ENCODE results near the gene ZNF618.
"Not testable (repeated sequence)": the region's sequence is repeated elsewhere in the genome, so short reads cannot be mapped to it uniquely, and the experiment has no call there.

ZNF618 gene

DNA sequence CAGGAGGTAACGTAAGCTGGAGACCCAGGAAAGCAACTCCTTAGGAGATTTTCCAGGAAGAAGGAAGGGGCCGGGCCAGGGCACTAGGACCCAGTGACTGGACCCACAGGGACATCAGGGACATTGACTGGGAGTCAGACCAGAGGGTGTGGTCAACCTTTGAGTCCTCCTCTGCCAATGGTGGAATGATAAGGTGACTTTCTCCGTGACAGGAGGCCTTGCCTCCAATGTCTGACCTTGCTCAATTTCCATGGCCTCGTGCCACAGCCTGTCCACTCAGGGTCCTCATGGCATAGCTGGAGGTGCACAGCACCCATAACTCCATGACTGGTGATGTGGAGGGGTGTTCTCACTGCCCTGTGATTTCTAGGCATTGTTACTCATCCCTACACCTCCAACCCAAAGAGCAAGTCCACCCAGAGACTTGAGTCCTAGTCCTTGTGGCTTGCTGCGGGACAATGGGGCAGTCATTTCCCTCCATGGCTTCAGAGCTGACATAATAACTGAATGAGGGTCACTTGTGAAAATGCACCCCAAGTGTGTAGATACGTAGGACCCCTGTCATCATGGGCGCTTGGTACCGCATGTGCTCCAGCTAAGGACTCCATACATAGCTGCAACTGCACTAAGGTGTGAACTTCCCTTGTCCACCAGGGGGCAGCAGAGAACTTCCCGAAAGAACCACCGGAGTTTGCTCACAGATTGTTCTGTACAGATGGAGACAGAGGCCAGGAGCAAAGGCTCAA lies 206.1 kb downstream of the ZNF618 start:
- DNase-seq (ENCODE audit: low read depth), result peak; percentile 68

DNA sequence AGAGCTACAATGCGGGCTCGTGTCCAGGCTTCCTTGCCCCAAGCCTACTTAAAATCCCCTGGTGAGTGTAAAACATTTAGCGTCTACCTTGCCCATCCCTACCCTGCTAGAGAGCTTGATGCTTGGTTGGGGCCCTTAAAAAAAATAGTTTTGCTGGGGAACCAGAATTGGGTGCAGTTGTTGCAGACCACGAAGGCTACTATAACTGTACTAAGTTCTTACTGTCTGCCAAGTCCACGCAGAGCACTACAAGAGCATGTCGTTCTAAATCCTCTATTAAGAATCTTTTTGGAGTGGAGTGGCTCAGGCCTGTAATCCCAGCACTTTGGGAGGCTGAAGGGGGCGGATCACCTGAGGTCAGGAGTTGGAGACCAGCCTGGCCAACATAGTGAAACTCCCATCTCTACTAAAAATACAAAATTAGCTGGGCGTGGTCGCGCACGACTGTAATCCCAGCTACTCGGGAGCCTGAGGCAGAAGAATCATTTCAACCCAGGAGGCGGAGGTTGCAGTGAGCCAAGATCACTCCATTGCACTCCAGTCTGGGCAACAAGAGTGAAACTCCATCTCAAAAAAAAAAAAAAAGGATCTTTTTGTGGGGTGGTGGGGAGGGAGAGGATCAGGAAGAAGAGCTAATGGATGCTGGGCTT lies 206.8 kb downstream of the ZNF618 start:
- not testable (repeated sequence) for DNase-seq (ENCODE audit: low read depth)

DNA sequence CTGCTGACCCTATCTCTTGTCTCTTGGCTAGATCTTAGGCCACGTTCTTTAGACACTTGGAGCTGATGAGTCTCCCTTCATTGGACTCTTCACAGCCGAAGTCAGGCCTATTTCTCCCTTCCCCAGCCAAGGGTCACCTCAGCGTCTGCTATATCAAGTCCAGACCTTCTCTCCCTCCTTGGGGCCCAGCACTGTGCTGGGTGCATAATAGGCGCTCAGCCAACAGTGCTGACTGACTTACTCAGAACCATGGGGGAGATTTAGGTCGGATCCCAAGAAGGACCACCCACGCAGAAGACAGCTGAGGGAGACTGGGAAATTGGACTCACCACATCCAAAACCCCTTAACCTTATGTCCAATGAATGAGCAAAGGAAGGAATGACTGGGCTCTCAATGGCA lies 207.6 kb downstream of the ZNF618 start:
- no peak for DNase-seq (ENCODE audit: low read depth)

DNA sequence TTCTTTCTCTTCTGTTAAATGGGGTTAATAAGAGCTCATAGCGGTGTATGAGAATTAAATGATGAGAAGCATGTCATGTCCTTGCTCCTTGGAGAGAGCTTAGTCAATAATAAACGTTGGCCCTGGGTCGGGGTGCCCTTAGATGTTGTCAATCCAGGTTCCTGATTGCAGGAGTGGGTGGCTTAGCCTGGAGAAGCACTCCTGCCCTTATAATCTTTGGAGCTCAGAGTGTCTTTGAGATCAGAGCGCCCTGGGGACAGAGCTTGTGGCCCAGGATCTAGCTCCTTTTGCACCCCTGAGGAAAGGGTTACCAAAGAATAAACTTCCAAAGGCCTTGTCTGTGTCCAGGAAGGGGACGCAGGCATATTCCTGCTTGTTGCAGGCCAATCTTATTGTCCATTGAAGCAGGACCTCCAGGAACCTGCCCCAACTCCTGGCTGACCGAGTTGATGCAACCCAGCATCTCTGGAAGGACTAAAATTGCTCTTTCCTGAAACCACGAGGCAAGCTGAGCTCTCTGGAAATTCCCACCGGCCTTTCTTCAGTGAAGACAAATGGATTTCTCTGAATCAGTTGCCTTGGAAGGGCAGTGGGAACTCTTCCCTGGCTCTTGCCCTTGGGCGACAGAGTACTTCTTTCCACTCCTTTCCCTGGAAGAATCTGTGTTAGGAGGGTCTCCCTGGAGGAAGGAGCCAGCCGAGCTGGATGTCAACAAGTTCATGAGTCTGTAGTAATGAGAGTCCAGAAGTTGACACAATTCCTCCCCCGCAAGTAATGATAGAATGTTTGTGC lies 208.4 kb downstream of the ZNF618 start:
- DNase-seq (ENCODE audit: low read depth), result no peak

DNA sequence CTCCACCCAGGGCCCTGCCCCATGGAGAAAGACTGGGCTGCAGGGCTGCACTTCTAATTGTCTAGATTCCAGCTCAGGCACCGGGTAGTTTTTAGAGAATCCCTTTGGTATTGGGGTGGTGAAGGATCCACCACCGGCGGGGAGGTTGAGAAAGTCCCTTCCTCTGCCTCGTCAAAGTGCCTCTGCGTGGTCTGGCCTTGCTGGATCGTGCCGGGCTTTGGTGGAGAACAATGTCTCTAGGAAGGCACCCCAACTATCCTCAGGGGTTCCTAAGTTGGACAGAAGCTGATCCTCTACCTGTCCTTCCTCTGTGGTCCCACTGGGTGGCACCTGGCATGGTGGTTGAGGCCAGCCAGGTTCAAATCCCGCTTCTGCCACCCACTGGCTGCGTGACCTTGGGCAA lies 209.3 kb downstream of the ZNF618 start:
- no peak for DNase-seq (ENCODE audit: low read depth)

DNA sequence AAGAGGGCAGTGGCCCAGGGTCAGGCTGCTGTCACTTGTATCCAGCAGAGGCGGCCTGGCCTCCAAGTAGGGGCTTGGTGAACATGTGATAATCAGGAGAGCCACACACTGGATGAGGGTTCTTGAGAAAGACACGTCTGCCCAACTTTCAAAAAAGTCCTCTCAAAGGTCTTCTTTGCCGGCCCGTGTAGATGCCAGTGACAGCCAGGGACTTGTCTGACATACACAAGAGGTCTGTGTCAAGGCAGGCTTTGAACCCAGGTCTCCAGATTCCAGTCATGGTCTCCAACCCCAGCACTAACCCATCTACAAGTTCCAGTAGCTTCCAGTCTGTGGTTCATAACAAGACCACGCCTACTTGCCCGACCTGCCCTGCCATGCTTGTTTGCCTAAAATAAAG lies 209.9 kb downstream of the ZNF618 start:
- no peak for DNase-seq (ENCODE audit: low read depth)

DNA sequence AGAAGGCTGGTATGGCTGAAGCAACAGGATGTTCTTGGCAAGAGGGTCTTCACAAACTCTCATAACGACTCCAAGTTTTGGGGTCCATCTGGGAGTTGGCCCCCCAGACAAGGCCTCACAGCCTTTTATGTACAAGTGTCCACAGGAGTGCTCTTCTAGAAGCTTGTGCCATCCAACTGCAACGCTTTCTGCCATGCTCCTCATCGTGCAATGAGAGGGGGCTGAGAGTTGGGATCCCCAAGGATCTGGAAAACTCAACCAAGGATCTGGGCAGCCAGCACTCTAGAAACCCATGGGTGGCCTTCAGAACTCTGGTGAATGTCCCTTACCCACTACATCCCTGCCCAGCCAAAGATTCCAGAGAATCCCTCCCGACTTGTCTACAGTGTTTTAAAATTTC lies 210.5 kb downstream of the ZNF618 start:
- DNase-seq (ENCODE audit: low read depth), result no peak

DNA sequence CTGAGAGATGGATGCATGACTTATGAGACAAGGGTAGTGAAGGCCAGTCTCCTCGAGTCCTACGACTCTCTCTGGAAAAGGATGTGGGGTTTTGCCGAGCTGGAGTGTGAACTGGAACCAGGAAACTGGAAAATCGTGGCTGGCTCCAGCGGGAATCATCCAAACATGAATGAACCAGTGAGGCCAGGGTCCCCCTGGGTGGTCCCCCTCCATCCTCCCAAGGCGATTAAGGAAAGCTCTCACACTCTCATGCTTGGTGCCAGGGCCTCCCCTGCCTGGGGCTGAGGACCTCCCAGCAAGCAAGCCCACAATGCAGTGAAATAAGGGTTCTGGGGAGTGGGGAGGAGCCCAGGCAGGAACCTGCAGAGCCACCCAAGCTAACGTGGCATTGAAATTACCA lies 211.6 kb downstream of the ZNF618 start:
- DNase-seq (ENCODE audit: low read depth), result no peak

DNA sequence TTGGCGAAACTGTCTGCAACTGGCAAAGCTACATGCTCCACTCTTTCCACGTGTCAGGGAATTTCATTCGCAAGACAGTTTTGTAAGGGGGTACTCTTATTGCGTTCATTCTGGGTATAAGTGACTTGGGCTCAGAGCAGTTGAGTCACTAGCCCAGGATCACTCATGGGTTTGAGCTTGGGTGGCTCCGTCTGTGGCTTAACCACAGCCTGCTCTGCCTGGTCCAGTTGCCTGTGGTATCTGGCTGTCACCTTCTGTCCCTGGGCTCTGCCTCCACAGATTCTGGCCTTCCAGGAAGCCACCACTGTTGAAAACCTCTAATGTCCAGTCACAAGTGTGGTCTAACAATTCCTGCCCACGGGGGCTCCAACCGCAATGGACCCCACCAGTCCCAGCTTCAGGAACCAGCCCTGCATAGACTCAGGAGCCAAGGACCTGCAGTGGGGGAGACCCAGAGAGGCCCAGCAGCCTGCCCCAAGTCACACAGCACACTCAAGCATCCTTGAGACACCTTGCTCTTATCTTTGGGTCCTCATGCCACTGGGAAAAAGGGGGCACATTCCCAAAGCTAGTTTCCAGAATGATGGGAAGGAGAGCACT lies 212.6 kb downstream of the ZNF618 start:
- no peak for DNase-seq (ENCODE audit: low read depth)

DNA sequence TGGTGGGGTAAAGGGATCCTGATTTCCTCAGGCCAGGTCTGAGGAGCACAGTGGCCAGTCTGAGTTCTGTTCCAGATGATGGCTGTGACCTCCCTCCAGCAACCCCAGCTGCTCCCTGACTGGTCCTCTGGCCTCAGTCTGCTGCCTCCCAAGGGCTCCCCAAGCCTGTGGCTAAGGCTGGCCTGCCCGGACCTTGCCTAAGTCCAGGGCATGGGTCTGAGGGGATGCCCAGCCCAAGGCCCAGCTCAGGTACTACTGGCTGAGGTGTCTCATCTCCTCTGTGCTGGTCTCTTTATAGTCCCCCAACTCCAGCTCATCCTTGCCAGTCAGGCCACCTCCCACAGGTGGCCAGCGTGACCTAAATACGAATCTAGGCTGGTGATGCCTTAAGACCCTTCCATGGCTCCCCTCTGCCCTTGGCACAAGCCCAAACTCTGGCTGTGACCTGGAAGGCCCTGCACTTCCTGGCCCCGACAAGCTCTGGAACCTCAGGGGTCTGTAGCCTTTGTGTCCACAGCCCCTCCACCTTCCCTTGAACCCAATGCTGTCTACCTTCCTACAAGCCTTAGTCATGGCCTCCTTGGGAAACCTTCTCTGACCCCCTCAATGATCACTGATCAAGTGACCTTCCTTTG lies 213.2 kb downstream of the ZNF618 start:
- DNase-seq (ENCODE audit: low read depth), result no peak

DNA sequence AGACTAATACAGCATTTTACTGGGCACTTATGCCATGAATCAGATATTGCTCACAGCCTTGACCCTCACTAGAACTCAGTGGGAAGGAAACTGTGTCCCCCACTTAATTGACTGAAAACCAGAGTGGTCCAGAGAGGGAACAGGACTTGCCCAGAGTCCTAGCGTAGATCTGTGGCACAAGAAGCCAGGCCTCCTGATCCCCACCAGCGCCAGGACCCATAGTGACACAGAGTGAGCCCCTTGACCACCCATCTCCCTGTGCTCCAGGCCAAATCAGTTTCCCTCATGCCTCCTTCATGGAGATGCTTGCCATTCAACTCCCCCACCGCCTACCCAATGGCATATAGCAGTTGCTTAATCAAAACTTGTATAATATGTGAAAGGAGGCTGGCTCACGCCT lies 214.7 kb downstream of the ZNF618 start:
- DNase-seq (ENCODE audit: low read depth), result no peak

DNA sequence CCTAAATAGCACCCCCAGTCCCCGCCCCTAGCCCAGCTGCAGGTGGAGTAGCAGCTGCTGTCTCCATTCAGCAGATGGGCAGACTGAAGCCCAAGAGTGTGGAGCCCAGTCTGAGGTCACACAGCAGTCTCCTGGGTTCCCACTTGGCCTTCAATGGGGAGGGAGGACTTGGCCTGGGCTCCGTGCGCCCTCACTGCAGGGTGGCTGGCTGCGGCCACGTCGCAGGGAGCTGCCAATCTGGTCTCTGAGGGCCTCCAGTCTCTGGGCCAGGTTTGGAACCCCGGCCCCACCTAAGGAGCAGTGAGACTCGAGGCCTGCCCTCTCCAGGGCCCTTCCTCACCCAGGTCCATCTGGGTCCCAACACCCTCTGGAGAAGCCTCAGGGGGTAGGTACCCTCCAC lies 215.6 kb downstream of the ZNF618 start:
- DNase-seq (ENCODE audit: low read depth), result no peak

DNA sequence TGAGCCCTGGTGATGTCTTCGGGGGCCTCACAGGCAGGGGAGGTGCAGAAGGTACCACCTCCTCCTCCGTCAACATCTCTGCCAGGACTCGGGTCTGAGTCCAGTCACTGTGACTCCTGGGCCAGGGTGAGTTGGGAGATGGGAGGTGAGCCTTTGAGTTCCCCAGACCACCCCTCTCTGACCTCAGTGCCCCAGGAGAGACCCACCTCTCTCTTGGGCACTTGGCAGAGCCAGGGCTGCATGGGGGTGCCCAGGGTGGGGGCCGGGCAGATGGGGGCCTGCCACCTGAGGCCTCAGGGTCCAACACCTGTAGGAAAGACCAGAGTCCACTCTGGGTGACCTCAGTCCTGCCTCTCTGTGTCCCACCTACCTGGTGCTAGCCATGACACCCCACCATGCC lies 216.2 kb downstream of the ZNF618 start:
- no peak for DNase-seq (ENCODE audit: low read depth)

DNA sequence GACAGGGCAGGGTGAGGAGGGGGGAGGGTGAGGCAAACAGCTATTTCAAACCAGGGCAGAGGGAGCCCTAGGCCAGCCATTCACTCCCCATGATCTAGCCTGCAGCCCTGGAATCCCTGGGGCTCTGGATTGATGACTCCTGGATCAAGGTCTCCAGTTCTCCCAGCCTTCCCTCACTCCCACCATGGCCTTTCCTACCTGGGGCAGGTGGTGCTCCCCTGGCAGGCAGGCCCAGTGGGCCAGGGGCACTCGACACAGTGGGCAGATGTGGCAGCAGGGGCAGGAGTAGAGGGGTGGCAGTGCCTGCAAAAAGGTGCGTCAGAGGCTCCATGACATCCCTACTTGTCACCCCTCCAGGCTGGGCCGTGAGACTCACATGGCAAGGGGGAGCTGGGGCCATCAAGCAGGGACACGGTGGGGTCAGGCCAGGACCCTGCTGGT lies 216.9 kb downstream of the ZNF618 start:
- no peak for DNase-seq (ENCODE audit: low read depth)

DNA sequence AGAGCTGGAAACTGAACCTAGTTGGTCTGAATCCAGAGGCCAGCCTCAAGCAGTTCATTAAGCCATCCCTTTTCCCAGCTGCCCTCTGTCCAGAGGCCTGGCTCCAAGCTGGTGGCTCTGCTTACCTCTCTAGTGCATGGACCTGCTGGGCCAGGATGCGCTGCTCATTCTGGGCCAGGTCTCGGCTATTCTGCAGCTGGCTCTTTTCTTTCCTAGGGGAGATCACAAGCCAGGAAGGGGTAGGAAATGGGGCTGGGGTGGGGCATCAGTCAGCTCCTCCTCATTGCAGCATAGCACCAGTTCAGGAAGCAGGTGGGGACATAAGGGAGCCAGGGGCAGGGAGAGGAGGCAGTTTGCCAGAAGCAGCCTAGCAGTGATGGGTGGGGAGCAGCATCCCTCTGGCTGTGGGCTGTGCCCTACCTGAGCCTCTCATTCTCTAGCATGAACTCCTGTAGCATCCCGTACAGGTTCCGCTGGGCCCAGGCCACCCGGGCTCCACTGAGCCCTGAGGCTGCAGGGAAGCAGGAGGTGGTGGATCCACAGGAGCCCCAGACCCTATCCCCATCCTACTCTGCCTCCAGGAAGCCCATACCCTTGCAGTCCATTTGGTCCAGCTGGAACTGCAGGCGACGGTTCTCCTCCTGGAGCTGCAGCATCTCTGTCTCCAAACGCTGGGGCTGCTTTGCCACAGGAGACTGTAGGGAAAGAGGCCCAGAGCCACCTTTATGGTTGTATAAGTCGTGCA lies 217.8 kb downstream of the ZNF618 start:
- DNase-seq (ENCODE audit: low read depth), result no peak

DNA sequence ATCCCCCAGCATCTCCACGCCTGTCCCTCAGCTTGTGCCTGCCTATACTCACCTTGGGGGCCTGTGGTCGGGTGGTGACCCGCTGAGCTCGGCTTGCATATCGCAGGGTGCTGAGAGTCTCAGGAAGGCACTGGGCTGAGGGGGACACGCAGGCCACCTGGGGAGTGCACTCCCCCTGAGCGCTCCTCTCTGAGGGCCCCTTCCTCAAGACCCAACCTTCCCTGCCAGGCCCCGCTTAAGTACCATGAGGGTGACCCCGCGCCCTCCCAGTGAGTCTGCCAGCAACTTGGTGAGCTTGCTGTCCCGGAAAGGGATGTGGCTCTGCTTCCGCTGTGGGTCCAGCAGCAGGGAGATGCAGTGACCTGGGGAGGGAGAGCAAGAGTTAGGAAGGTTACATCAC lies 218.9 kb downstream of the ZNF618 start:
- DNase-seq (ENCODE audit: low read depth), result no peak

DNA sequence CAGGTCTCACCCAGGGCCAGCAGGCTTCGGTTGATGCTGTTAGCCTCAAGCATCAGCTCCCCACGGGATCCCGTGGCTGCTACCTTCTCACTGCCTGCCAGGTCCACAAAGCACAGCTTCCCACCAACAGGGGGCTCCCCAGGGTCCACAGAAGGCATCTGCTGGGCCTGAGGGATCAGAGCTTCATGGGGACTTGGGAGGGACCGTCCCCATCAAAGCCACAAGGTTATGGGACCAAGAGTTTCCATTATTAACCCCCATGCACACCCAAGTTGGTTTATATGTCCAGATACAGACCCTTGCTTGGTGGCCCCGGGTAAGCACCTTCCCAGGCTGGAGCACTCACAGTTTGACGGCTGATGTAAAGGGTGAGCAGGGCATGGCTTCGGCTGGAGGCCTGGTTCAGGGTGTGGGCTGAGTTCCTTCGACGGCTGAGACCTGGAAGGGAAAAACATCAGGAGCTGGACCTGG lies 220.0 kb downstream of the ZNF618 start:
- DNase-seq (ENCODE audit: low read depth), result no peak

DNA sequence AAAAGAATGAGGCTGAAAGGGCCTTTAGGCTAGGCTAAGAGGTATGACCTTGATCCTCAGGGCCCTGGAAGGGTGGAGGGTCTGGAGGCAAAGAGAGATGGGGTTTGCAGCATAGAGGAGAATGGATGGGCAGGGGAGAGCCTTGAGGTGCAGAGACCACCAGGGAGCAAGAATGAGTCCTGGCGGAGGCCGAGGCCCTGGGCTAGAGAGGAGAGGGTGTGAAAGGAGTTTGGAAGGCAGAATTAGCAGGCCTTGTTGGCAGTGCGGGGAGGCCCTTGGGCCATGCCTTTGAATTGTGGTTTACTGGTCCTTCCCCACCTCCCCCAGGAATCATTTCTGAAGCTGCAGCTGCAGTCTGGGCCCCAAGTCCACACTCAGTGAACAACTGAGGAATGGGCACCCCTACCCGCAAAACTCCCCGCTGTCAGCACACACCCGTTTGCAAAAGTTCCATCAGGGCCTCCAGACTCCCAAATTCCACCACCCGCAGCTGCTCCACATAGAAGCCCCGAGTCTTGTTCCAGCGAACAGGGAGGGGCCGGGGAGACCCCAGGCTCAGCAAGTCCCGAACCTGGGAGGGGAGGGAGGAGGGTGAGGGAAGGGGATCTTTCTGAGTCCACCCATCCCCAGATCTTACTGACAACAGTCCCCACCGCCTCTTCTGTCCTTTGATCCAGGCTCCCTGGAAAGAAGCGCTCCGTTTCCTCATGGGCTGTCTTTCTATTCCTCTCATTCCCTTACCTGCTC lies 220.9 kb downstream of the ZNF618 start:
- no peak for DNase-seq (ENCODE audit: low read depth)

DNA sequence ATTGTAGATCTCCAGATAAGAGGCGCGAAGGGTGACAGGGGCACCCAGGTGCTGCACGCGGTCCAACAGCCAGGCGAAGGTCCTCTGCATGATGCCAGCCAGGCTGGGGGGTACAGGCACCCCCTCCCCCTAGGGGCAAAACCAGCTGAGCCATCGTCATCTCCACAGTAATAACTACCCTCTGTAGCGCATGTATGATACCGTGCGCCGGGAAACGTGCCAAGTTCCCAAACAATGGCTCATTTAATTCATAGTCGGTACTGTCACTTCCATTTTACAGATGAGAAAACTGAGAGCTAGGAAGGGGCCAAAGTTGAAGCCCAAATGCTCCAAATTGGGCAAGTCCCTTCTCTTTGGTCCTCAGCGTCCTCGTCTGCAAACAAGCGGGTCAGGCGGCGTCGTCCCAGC lies 221.5 kb downstream of the ZNF618 start:
- no peak for DNase-seq (ENCODE audit: low read depth)

Measured in stimulated activated CD4-positive, alpha-beta T cell treated with anti-CD3 and anti-CD28 coated beads, Interleukin-2, amount 100 ng/mL, for 4 hours (primary cell).